Measurements from ENCODE around the gene ZNF646. TPM values are rescaled to one million over a fixed set of nuclear protein-coding genes. Genes with fewer than 3 reads are reported as not detected.

Gene ZNF646
- total RNA-seq, 2 donors from 2014 or later = 12.7 to 14.5 TPM

DNA sequence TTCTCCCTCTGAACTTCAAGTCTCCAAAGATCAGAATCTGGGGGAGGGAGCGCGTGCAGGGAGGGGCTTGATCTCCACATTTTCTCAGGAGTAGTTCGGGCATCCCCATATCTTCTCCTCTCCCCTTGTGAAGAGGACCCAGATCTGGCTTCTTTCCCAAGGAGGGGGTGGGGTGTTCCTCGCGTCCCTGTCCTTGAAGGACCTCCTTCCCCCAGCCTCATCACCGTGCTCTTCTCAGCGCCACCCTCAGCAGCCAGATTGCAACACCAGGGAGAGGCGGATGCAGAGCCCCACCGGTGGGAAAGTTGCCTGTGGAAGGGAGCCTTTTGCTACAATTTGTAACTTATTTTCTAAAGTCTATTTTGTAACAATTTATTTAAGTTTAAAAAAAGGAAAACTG is 8.9 kb downstream of the ZNF646 start:
- intact Hi-C loops (cut with DNase I) = no loop called here
- WGBS, 2 donors = 65 to 66% methylated on average over 9 of the region's 9 CpGs

DNA sequence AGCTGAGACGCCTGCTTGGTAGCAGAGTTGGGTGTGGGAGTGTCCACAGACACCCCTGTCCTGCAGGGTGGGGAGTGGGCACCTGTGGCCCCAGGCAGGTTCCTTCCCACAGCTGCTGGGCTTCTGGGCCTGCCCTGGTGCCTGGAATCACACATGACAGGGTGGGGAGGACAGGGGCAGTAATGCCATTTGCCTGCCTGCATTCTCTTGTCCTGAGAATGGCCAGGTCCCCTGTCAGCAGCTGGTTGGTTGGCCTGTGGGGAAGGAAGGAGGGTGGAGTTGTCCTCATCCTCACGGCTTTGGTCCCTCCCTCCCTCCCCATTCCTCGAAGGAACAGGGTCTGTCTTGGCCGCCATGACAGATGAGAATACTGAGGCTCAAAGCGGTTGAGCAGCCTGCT is 9.3 kb downstream of the ZNF646 start:
- intact Hi-C loops (cut with DNase I) = no loop called here
- ATAC-seq (no peak), DNase-seq (no peak)

More for the DNA sequence above, 8.9 kb downstream of the ZNF646 start:
- peaks cover 5 to 22% of the 10 kb centered on the region in 2 donors for H3K36me3 ChIP-seq (replicated peaks in 1 of 2; ENCODE audit: insufficient read depth in 1 of 2, low read depth in 2 of 2)
- H3K4me1 ChIP-seq = no peaks in the 10 kb centered on the region
- H3K9me3 ChIP-seq = no peaks in the 10 kb centered on the region
- no peak overlapping the region for H3K27ac ChIP-seq
- H3K27me3 ChIP-seq = no peaks in the 10 kb centered on the region
- DNase-seq (no peak), ATAC-seq (no peak)
- no peak for TF ChIP-seq POLR2A (IDR thresholded peaks at IDR 0.05)
- no peak for TF ChIP-seq CTCF (IDR thresholded peaks at IDR 0.05)
- H3K4me3 ChIP-seq = no peak overlapping the region

DNA sequence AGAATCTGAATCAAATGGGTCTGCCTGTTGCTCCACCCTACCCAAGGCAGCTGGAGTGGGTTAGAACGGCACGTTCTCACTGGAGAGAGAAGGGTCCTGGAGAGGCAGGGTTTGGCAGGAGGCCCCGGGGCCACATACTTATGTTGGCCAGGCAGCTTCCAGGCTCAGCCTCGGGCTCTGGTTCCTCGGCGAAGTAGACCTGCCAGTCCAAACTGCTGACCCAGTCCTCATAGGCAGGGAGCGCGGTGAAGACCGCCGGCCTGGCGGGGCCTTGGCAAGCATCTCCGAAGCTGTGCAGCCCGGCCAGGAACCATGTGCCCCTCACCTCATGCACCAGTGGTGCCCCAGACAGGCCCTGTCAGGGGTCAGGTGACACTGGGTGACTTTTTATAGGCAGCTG is 9.8 kb downstream of the ZNF646 start:
- WGBS, 2 donors = 81 to 90% methylated on average over 3 to 13 of the region's 13 CpGs
- Histone ChIP-seq H3K9me3 (no peaks in the 10 kb centered on the region), H3K27ac (no peak overlapping the region), H3K4me1 (no peaks in the 10 kb centered on the region), H3K27me3 (no peaks in the 10 kb centered on the region), H3K4me3 (no peak overlapping the region), H3K36me3 (replicated peaks in 1 of 2; ENCODE audit: insufficient read depth in 1 of 2, low read depth in 2 of 2) (peaks cover 0 to 13% of the 10 kb centered on the region in 2 donors)
- intact Hi-C loops (cut with DNase I) = no loop called here
- ATAC-seq = no peak
- TF ChIP-seq CTCF (IDR thresholded peaks at IDR 0.05) = no peak
- TF ChIP-seq POLR2A (IDR thresholded peaks at IDR 0.05) = no peak
- DNase-seq = no peak

More for the DNA sequence above, 9.3 kb downstream of the ZNF646 start:
- H3K9me3 ChIP-seq = no peaks in the 10 kb centered on the region
- WGBS, 2 donors = 71 to 75% methylated on average over 5 of the region's 5 CpGs
- no peak overlapping the region for H3K27ac ChIP-seq
- H3K36me3 ChIP-seq (replicated peaks in 1 of 2; ENCODE audit: insufficient read depth in 1 of 2, low read depth in 2 of 2) = peaks cover under 1 to 17% of the 10 kb centered on the region in 2 donors
- no peak for TF ChIP-seq CTCF (IDR thresholded peaks at IDR 0.05)
- no peaks in the 10 kb centered on the region for H3K27me3 ChIP-seq
- H3K4me1 ChIP-seq = no peaks in the 10 kb centered on the region
- no peak overlapping the region for H3K4me3 ChIP-seq

DNA sequence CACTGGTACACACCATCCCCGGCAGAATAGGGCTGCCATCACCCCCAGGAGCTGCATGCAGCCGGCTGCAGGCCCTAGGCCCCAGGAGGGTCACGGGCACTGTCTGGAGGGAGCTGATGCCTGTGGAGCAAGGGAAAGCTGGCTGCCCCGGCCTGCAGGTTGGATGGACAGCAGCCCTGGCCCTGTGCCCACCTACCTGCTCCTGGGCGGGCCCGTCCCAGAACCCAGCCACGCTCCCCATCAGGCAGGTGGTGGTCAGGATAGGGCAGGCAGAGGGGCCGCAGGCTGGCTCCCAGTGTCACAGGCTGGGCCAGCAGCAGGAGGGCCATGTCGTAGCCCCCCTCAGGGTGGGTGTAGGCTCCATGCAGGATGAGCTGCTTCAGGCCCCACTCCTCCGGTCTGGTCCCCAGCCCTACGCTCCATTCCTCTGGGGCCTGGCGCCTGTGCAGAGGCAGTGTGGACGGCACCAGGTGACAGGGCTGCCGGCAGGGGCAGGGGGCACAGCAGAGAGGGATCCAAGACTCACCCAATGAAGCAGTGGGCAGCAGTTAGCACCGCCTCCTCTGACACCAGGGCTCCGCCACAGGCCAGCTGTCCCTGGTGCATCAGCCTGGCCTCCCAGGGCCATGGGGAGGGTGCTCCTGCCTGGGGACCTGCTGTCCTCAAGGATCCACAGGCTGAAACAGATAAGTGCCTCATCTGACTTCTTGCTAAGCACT is 10.5 kb downstream of the ZNF646 start:
- WGBS, 2 donors = 89% methylated on average over 15 of the region's 16 CpGs; no CpG with 5 or more reads in 1 of the 2 donors
- Histone ChIP-seq H3K4me3 (no peak overlapping the region), H3K27ac (no peak overlapping the region), H3K27me3 (no peaks in the 10 kb centered on the region), H3K4me1 (no peaks in the 10 kb centered on the region), H3K36me3 (replicated peaks in 1 of 2; ENCODE audit: insufficient read depth in 1 of 2, low read depth in 2 of 2) (peaks cover 0 to 9% of the 10 kb centered on the region in 2 donors), H3K9me3 (no peaks in the 10 kb centered on the region)
- intact Hi-C loops (cut with DNase I) = no loop called here
- no peak for DNase-seq
- no peak for ATAC-seq
- TF ChIP-seq CTCF (IDR thresholded peaks at IDR 0.05) (no peak), POLR2A (IDR thresholded peaks at IDR 0.05) (peak in 1 of 3 donors; percentile 11)

DNA sequence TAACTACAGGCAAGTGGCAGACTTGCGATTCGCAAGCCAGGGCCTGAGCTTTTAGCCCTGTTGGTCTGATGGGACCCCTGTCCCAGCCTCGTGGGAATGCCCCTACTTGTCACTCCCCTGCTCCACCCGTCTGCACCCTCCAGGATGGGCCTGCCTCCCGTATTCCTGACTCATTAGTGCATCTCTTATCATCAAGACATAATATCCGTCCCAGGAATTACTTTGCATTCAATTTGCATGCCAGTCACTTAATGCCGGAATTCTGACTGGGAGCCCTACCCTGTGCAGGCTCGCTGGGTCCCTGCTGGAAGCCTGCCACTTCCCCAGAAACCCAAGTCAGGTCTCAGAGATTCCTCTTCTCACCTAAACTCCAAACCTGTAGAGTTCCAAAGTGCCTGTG is 11.2 kb downstream of the ZNF646 start:
- Histone ChIP-seq H3K36me3 (replicated peaks in 1 of 2; ENCODE audit: insufficient read depth in 1 of 2, low read depth in 2 of 2) (peaks cover 0 to 3% of the 10 kb centered on the region in 2 donors), H3K27me3 (no peaks in the 10 kb centered on the region), H3K4me3 (no peak overlapping the region), H3K9me3 (no peaks in the 10 kb centered on the region), H3K27ac (no peak overlapping the region), H3K4me1 (no peaks in the 10 kb centered on the region)
- intact Hi-C loops (cut with DNase I) = no loop called here
- TF ChIP-seq CTCF (IDR thresholded peaks at IDR 0.05) (no peak), POLR2A (IDR thresholded peaks at IDR 0.05) (no peak)
- DNase-seq (no peak), ATAC-seq (no peak)
- 78 to 81% methylated on average over 8 of the region's 8 CpGs for WGBS, 2 donors

Data from body of pancreas (tissue), 4 donors.